Effector memory CD8-positive, alpha-beta T cell (primary cell): Measurements from ENCODE around the gene NSDHL.
A peak's percentile ranks its signal among the peaks of the same experiment; 100 is the strongest.

Experiments
- ATAC-seq: fragments of 150-1000 bp; cut with Tn5 transposase; replicated peaks from 2 replicates; pipeline ENCODE4 v1.10.0; 2021; ENCODE audit warnings: mild to moderate bottlenecking, moderate library complexity
- DNase-seq, 3 experiments: peaks; one replicate each; pipeline ENCODE4 v3.0.0; 2021
- H3K27ac Mint-ChIP-seq, 2 donors: one replicate each; pipeline ENCODE4 v1.8.0; 2022; ENCODE audit warnings: mild to moderate bottlenecking in 2 of 2, mixed read lengths in 2 of 2, moderate library complexity in 2 of 2
- H3K27me3 Mint-ChIP-seq, 2 donors: one replicate each; pipeline ENCODE4 v1.8.0; 2022; ENCODE audit warnings: mixed read lengths in 2 of 2
- H3K36me3 Mint-ChIP-seq: one replicate; pipeline ENCODE4 v1.8.0; 2022; ENCODE audit warnings: mild to moderate bottlenecking, moderate library complexity, mixed read lengths; ENCODE audit not compliant: insufficient read depth
- H3K4me1 Mint-ChIP-seq, 2 donors: one replicate each; pipeline ENCODE4 v1.8.0; 2022; ENCODE audit warnings: low read depth in 2 of 2, mixed read lengths in 2 of 2
- H3K4me3 Mint-ChIP-seq, 2 donors: one replicate each; pipeline ENCODE4 v1.8.0; 2022; ENCODE audit warnings: mild to moderate bottlenecking in 2 of 2, mixed read lengths in 2 of 2, moderate library complexity in 2 of 2
- H3K9me3 Mint-ChIP-seq, 2 donors: one replicate each; pipeline ENCODE4 v1.8.0; 2022; ENCODE audit warnings: mixed read lengths in 2 of 2

The NSDHL gene

GRCh38 chrX:152861826-152862225, 31.0 kb downstream of the NSDHL start:
- Mint-ChIP-seq H3K4me1 (no peaks in the 10 kb centered on the region), H3K27ac (no peak overlapping the region), H3K27me3 (no peaks in the 10 kb centered on the region), H3K36me3 (peaks cover 33% of the 10 kb centered on the region), H3K9me3 (no peaks in the 10 kb centered on the region), H3K4me3 (no peak overlapping the region)
- ATAC-seq = no peak
- DNase-seq = no peak

- Mint-ChIP-seq H3K27ac (no peak overlapping the region), H3K36me3 (peaks cover 49% of the 10 kb centered on the region), H3K9me3 (no peaks in the 10 kb centered on the region), H3K4me3 (no peak overlapping the region), H3K4me1 (no peaks in the 10 kb centered on the region), H3K27me3 (no peaks in the 10 kb centered on the region)
- no peak for ATAC-seq
- DNase-seq = no peak
Measured at GRCh38 chrX:152865232-152865920, 34.5 kb downstream of the NSDHL start.

DNA sequence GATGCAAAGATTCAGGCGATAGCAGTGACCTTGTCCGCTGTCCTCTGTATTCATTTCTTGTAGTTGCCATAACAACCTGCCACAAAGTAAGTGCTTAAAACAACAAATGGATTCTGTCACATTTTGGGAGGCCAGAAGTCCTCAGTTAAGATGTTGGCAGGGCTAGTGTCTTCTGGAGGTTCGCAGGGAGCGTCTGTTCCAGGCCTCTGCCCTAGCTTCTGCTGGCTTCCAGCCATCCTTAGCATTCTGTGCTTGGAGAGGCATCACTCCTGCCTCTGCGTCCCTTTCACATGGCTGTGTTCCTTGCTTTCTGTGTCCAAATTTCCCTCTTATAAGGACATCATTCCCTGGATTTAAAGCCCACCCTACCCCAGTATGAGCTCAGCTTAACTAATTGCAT, 35.5 kb downstream of the NSDHL start:
- Mint-ChIP-seq H3K9me3 (no peaks in the 10 kb centered on the region), H3K27ac (no peak overlapping the region), H3K4me3 (no peak overlapping the region), H3K27me3 (no peaks in the 10 kb centered on the region), H3K4me1 (peaks cover 0 to under 1% of the 10 kb centered on the region in 2 donors), H3K36me3 (peaks cover 44% of the 10 kb centered on the region)
- no peak for DNase-seq
- no peak for ATAC-seq

- H3K4me1 Mint-ChIP-seq = peaks cover 12 to 15% of the 10 kb centered on the region in 2 donors
- H3K27me3 Mint-ChIP-seq = no peaks in the 10 kb centered on the region
- DNase-seq = no peak
- H3K36me3 Mint-ChIP-seq = peaks cover 23% of the 10 kb centered on the region
- no peaks in the 10 kb centered on the region for H3K9me3 Mint-ChIP-seq
- H3K27ac Mint-ChIP-seq = no peak overlapping the region
- no peak overlapping the region for H3K4me3 Mint-ChIP-seq
- no peak for ATAC-seq
Measured at GRCh38 chrX:152869972-152870371, 39.1 kb downstream of the NSDHL start.

DNA sequence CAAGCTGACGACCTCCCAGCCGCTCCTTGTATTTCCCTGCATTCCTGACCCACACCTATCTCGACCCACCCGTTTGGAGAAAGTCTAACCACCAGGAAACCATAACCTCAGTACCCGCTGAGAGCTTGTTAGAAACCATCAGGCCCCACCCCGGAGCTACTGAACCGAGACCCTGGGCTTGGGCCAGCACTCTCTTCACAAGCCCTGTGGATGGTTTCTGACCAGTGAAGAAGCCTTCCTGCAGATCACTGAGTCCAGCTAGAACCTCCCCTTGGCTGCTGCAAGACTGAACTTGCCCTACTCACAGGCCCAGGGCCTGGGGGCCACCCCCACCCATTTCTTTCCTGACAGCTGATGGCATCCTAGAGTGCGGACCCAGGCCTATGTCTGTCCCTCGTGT, 40.4 kb downstream of the NSDHL start:
- no peaks in the 10 kb centered on the region for H3K9me3 Mint-ChIP-seq
- DNase-seq (no peak), ATAC-seq (no peak)
- H3K4me1 Mint-ChIP-seq = peaks cover 12 to 17% of the 10 kb centered on the region in 2 donors
- H3K36me3 Mint-ChIP-seq = peaks cover 17% of the 10 kb centered on the region
- H3K27me3 Mint-ChIP-seq = no peaks in the 10 kb centered on the region
- no peak overlapping the region for H3K4me3 Mint-ChIP-seq
- H3K27ac Mint-ChIP-seq = peak overlapping the region in 1 of 2 donors; percentile 42

- DNase-seq (no peak), ATAC-seq (no peak)
- Mint-ChIP-seq H3K27ac (peak overlapping the region in 1 of 2 donors; percentile 54), H3K27me3 (peaks cover 0 to 4% of the 10 kb centered on the region in 2 donors), H3K4me3 (no peak overlapping the region), H3K9me3 (no peaks in the 10 kb centered on the region), H3K4me1 (peaks cover 12 to 17% of the 10 kb centered on the region in 2 donors), H3K36me3 (peaks cover 16% of the 10 kb centered on the region)
Measured at GRCh38 chrX:152872522-152872921, 41.7 kb downstream of the NSDHL start.

- Mint-ChIP-seq H3K27ac (peak overlapping the region in 1 of 2 donors; percentile 88), H3K4me3 (no peak overlapping the region), H3K9me3 (no peaks in the 10 kb centered on the region), H3K36me3 (peaks cover 11% of the 10 kb centered on the region), H3K4me1 (peaks cover 12 to 17% of the 10 kb centered on the region in 2 donors), H3K27me3 (peaks cover 0 to 12% of the 10 kb centered on the region in 2 donors)
- ATAC-seq (no peak), DNase-seq (no peak)
Measured at GRCh38 chrX:152873361-152873760, 42.5 kb downstream of the NSDHL start.

GRCh38 chrX:152876931-152877840, 46.3 kb downstream of the NSDHL start:
- no peak overlapping the region for H3K4me3 Mint-ChIP-seq
- H3K9me3 Mint-ChIP-seq = no peaks in the 10 kb centered on the region
- H3K4me1 Mint-ChIP-seq = peaks cover 5 to 8% of the 10 kb centered on the region in 2 donors
- peaks cover 0 to 14% of the 10 kb centered on the region in 2 donors for H3K27me3 Mint-ChIP-seq
- no peak overlapping the region for H3K27ac Mint-ChIP-seq
- DNase-seq (no peak), ATAC-seq (no peak)
- H3K36me3 Mint-ChIP-seq = no peaks in the 10 kb centered on the region

DNA sequence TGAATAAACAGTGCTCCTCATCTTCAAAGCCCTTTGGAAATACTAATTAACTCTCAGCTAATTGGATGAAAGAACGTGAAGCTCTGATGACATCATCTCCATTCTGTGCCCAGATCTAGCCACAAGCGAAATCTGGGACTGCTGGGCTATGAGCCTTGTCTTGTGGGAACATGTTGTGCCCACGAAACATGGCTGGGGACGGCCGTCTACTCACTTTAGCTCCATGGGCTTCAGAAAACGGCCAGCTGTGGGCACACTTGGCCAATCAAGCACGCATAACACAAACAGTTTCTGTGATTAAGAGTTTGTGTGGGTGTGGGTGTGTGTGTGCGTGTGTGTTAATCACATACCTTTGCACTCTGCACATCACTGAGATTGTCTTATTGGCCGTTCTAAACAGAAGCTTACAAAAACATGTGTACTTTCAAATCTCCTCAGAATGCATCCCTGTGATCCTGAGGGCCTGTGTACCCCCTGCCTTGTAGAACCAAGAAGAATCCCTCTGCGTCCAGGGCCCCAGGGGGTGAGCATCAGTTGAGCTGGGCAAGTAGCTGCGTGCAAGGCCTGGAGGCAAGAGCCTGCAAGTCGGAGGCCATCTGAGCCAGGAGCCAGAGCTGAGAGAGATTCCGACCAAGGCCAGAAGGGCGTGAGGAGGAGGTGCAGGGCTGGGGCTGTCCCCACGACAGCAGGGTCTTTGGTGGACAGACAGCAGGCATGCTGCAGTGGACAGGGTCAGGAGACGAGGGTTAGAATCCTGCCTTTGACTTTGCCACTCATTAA, 48.3 kb downstream of the NSDHL start:
- no peaks in the 10 kb centered on the region for H3K9me3 Mint-ChIP-seq
- DNase-seq (no peak), ATAC-seq (no peak)
- H3K27ac Mint-ChIP-seq = peak overlapping the region in 1 of 2 donors; percentile 66
- H3K27me3 Mint-ChIP-seq = peaks cover 0 to 18% of the 10 kb centered on the region in 2 donors
- no peak overlapping the region for H3K4me3 Mint-ChIP-seq
- H3K36me3 Mint-ChIP-seq = no peaks in the 10 kb centered on the region
- peaks cover 0 to 2% of the 10 kb centered on the region in 2 donors for H3K4me1 Mint-ChIP-seq

- DNase-seq (no peak), ATAC-seq (no peak)
- H3K27me3 Mint-ChIP-seq = peaks cover 8 to 35% of the 10 kb centered on the region in 2 donors
- no peaks in the 10 kb centered on the region for H3K4me1 Mint-ChIP-seq
- H3K4me3 Mint-ChIP-seq = no peak overlapping the region
- H3K36me3 Mint-ChIP-seq = no peaks in the 10 kb centered on the region
- no peaks in the 10 kb centered on the region for H3K9me3 Mint-ChIP-seq
- no peak overlapping the region for H3K27ac Mint-ChIP-seq
Measured at GRCh38 chrX:152881289-152881688, 50.4 kb downstream of the NSDHL start.

- Mint-ChIP-seq H3K27ac (no peak overlapping the region), H3K27me3 (peaks cover 15 to 28% of the 10 kb centered on the region in 2 donors), H3K36me3 (no peaks in the 10 kb centered on the region), H3K4me1 (no peaks in the 10 kb centered on the region), H3K4me3 (no peak overlapping the region), H3K9me3 (no peaks in the 10 kb centered on the region)
- no peak for DNase-seq
- ATAC-seq = no peak
Measured at GRCh38 chrX:152884171-152884570, 53.3 kb downstream of the NSDHL start.

- Mint-ChIP-seq H3K9me3 (no peaks in the 10 kb centered on the region), H3K4me3 (no peak overlapping the region), H3K27me3 (peaks cover 36 to 51% of the 10 kb centered on the region in 2 donors), H3K36me3 (no peaks in the 10 kb centered on the region), H3K4me1 (no peaks in the 10 kb centered on the region), H3K27ac (no peak overlapping the region)
- DNase-seq (no peak), ATAC-seq (no peak)
Measured at GRCh38 chrX:152886716-152887115, 55.9 kb downstream of the NSDHL start.

DNA sequence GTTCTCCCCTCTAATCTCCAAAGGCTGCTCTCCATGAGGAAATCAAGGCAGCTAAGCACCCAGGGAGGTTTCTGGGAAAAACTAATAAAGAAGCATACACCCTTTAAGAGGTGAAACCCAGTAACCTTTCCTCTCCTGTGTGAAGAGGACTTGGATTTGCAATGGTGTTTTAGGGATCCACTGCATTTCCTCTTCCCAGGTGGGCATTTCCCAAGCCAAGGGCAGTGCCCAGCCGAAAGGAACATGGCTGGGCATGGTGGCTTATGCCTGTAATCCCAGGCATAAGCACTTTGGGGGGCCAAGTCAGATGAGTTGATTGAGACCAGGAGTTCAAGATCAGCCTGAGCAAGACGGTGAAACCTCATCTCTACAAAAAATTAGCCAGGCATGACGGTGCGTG, 61.6 kb downstream of the NSDHL start:
- Mint-ChIP-seq H3K27ac (no peak overlapping the region), H3K27me3 (peaks cover 44 to 66% of the 10 kb centered on the region in 2 donors), H3K4me3 (no peak overlapping the region), H3K4me1 (no peaks in the 10 kb centered on the region), H3K9me3 (no peaks in the 10 kb centered on the region), H3K36me3 (no peaks in the 10 kb centered on the region)
- DNase-seq (no peak), ATAC-seq (no peak)
